GM20431 (cell line): ENCODE data around the gene STIM2.
"Not testable (repeated sequence)": the region's sequence is repeated elsewhere in the genome, so short reads cannot be mapped to it uniquely, and the experiment has no call there.

Experiments used
- in situ Hi-C: fragments of 300-500 bp; cut with MseI, MboI; formaldehyde crosslinking; loops from one replicate; pipeline ENCODE4 v1.15.0; 2020; ENCODE audit warnings: low sequenced_read_pairs; ENCODE audit not compliant: unreplicated experiment

STIM2 gene

DNA sequence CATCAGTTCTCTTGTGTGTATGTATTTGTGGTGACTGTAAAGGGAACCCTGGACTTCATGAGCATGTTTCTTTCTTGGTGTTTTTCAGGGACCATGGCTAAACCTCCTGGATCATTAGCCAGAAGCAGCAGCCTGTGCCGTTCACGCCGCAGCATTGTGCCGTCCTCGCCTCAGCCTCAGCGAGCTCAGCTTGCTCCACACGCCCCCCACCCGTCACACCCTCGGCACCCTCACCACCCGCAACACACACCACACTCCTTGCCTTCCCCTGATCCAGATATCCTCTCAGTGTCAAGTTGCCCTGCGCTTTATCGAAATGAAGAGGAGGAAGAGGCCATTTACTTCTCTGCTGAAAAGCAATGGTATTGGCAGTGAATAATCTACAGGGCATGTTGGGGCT lies 157.0 kb downstream of the STIM2 start:
- in situ Hi-C loops: no loop called here

GRCh38 chr4:27018076-27018475 lies 157.4 kb downstream of the STIM2 start:
- in situ Hi-C loops: no loop called here

DNA sequence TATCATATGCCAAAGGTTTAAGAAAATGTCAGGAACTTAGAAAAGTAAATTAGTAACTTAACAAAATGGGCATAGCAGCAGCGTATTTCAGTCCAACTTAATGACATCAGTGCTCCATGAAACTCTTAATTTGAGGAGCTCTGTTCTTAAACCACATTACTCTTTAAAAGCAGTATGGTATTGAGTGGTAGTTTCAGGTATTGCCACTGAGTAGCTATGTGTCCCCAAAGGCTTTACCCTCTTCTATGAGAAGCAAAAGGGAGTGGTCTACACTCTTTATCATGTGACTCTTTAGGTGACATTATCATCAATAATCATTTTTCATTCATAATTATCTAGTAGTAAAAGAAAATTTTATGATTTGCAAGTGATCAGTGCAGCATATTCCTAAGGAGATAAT lies 158.3 kb downstream of the STIM2 start:
- in situ Hi-C loops: no loop called here

GRCh38 chr4:27019766-27020165 lies 159.1 kb downstream of the STIM2 start:
- in situ Hi-C loops: no loop called here

- in situ Hi-C loops: no loop called here
Measured at GRCh38 chr4:27020203-27020602, 159.6 kb downstream of the STIM2 start.

DNA sequence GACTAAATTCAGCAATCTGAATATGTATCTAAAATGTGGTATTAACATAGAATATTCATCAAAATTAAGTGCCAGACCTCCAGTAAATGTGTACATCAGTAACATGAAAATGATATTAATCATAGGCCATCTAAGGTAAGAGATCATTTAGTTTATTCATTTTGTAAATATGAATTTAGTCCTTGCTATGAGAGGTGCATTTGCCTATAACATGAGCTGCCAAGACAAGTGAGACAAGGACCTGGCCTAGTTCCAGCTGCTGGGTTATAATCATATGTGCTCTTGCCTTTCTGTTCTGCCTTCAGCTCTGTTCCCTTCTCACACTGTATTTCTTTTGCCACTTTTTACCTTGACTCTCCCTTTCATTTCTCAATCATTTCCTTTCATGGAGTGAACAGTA lies 160.0 kb downstream of the STIM2 start:
- in situ Hi-C loops: no loop called here

GRCh38 chr4:27022963-27023362 lies 162.3 kb downstream of the STIM2 start:
- in situ Hi-C loops: no loop called here

- in situ Hi-C loops: no loop called here
Measured at GRCh38 chr4:27023366-27023765, 162.7 kb downstream of the STIM2 start.

GRCh38 chr4:27024805-27025204 lies 164.2 kb downstream of the STIM2 start:
- in situ Hi-C loops: no loop called here

GRCh38 chr4:27027428-27027827 lies 166.8 kb downstream of the STIM2 start:
- in situ Hi-C loops: no loop called here

DNA sequence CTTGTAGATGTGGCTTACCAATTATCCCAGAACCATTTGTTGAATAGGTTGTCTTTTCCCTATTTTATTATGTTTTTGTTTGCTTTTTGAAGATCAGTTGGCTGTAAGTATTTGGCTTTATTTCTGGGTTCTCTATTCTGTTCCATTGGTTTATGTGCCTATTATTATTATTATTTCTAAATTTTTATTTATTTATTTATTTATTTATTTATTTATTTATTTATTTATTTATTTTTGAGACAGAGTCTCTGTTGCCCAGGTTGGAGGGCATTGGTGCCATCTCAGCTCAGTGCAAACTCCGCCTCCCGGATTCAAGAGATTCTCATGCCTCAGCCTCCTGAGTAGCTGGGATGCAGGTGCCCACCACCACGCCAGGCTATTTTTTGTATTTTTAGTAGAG lies 174.5 kb downstream of the STIM2 start:
- in situ Hi-C loops: not testable (repeated sequence)

GRCh38 chr4:27040356-27040755 lies 179.7 kb downstream of the STIM2 start:
- in situ Hi-C loops: no loop called here

DNA sequence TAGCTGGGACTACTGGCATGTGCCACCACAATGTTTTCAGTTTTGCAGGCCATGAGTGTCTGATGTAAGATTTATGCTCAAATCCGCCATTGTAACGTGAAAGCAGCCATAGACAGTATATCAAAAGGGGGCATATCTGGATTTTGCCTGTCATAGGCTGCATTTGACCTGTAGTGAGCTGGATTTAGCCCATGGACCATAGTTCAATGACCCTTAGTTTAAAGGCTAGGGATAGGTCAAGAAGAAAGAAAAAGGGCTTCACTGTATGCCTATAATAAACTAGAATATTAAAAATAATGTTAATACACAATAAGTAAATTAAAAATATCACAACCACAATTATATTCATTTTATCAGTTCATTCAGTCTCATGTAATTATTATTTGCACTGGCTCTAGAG lies 181.8 kb downstream of the STIM2 start:
- in situ Hi-C loops: no loop called here

GRCh38 chr4:27043200-27043599 lies 182.6 kb downstream of the STIM2 start:
- in situ Hi-C loops: no loop called here

DNA sequence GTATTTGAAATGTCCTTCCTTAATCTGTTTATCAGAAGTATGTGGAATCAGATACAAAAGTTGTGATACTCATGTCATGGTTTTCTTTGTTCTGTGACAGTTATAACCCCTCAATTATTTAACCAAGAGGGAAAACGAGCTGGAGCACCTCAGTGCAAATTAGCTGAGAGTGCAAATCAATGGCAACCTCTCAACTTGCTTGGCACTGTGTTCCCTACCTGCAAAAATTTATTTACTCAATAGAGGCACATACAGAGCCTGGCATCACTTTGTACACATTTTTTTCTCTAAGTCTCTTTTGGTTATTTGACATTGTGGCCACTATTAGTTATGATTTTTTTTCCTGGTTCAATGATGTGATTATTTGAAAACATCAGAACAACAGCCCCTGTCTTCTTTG lies 186.2 kb downstream of the STIM2 start:
- in situ Hi-C loops: no loop called here

GRCh38 chr4:27048429-27049238 lies 188.0 kb downstream of the STIM2 start:
- in situ Hi-C loops: no loop called here

DNA sequence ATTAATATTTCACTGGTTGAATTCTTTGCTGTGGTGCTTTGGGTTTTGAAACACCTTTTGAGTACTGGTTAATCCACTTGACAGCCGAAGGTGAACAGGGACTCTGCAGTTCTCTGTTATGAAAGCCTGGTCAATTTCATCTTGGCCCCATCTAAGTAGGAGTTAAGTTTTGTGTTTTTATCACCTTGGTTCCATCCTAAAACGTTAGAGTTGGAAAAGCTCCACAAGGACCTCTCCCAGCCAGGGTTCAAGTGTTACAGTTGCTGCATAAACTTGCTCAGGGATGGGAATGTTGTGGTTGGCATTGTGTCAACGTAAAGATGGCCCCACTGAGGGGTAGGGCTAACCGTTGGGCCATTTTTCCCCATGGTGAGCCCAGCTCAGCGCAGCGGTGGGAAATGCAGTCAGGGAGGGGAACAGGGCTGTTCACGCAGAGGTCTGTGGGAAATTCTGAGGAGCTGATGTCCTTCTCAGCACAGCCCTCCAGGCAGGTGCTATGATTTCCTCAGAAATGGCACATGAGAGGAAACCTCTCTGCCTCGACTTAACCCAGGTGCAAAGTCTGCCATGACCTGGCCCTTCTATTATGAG lies 188.7 kb downstream of the STIM2 start:
- in situ Hi-C loops: no loop called here

DNA sequence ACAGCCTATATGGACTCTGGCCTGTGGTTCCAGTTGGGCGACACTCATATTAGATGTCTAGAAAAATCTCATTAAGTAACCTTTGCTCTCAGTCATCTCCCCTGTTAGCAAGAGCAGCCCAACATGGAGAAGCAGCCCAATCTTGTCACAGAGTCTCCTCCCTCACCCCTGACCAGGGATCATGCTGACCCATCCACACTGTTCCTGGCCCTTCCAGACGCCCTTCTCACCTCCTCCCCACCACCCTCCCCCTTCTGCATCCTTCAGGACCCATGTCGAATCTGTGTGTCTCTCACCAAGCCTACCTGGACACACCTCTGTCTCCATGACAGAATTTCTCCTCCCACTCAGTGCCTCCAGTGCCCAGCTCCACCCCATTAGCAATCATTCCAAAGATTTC lies 190.1 kb downstream of the STIM2 start:
- in situ Hi-C loops: loop anchor here (25.0 kb wide), 1 partner anchor 262 kb away; no protein-coding TSS in a partner anchor

DNA sequence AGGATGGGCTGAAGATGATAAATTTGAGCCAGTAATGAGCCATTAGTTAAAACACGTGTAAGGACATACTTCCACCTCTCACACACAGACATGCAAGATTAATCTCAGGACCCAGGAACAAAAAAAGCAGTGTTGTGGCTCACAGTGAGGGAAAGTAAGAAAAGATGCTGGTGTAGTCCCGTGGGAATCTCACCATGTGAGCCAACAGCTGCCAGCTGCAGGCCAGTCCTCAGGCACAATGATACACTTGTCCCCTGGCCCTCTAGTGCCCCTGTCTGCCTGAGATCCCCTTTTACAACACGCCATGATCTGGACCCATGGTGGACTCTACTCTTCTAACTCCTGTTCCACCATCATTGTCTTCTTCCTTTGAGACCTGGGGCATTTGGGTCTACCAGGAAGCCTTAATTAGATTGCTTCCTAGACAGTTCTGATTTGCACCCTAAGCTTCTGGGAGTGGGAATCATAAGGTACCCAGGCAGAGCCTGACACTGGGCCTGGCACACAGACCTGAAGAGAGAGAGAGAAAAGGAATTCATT lies 194.7 kb downstream of the STIM2 start:
- in situ Hi-C loops: loop anchor here (25.0 kb wide), 1 partner anchor 257 kb away; no protein-coding TSS in a partner anchor

DNA sequence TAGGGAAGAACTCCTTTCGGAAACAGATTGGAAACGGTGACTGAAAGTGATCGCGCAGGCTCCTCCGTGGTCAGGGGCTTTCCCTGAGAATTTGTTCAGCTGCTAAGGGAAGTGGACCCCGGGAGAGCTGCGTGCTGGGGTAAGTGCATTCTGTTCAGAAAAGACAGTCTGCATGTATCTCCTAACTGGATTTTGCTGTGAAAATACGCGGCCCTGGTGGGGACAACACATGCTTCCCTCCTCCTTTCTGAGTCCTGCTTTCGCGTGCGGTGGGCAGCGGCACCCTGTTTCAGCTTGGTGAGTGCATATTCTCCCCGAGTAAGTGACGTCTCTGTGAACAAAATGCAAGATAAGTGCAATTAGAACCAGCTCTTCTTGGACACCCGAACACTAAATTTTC lies 195.6 kb downstream of the STIM2 start:
- in situ Hi-C loops: loop anchor here (25.0 kb wide), 1 partner anchor 256 kb away; no protein-coding TSS in a partner anchor

GRCh38 chr4:27057053-27057452 lies 196.4 kb downstream of the STIM2 start:
- in situ Hi-C loops: loop anchor here (25.0 kb wide), 1 partner anchor 255 kb away; no protein-coding TSS in a partner anchor
